Measurements from ENCODE around the gene CDC42EP4. TPM values are rescaled to one million over a fixed set of nuclear protein-coding genes. Genes with fewer than 3 reads are reported as not detected.
"Not testable (repeated sequence)": the region's sequence is repeated elsewhere in the genome, so short reads cannot be mapped to it uniquely, and the experiment has no call there.

CDC42EP4 gene
- total RNA-seq, 1 donor from 2014 or later: 33.4 TPM

DNA sequence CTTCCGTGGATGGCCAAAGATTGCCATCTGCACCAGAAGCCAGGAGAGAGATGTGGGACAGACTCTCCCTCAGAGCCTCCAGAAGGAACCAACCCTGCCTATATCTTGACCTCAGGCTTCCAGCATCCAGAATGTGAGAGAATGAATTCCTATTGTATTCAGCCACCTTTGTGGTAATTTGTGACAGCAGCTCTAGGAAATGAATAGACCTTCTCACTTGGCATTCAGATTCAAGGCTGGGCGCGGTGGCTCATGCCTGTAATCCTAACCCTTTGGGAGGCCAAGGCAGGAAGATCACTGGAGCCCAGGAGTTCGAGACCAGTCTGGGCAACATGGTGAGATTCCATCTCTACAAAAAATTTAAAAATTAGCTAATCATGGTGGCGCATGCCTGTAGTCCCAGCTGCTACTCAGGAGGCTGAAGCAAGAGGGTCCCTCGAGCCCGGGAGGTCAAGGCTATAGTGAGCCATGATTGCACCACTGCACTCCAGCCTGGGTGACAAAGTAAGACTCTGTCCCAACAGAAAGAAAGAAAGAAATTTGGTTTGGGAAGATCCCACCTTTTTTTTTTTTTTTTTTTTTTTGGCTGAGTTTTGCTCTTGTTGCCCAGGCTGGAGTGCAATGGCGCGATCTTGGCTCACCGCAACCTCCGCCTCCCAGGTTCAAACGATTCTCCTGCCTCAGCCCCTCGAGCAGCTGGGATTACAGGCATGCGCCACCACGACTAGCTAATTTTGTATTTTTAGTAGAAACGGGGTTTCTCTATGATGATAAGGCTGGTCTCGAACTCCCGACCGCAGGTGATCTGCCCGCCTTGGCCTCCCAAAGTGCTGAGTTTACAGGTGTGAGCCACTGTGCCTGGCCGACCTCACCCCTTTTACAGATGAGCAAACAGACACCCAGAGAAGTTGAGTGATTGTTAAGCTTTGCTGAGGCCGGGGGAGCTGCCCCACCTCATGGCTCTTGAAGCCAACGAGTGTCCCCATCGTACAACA, 45.9 kb downstream of the CDC42EP4 start:
- Mint-ChIP-seq H3K4me1 (peaks cover 38% of the 10 kb centered on the region), H3K27ac (ENCODE audit: unreplicated experiment) (no peak overlapping the region), H3K27me3 (ENCODE audit: low read depth) (peaks cover 40% of the 10 kb centered on the region), H3K4me3 (no peak overlapping the region), H3K36me3 (ENCODE audit: low read depth) (no peaks in the 10 kb centered on the region), H3K9me3 (no peaks in the 10 kb centered on the region)
- TF ChIP-seq, protein P1, sequence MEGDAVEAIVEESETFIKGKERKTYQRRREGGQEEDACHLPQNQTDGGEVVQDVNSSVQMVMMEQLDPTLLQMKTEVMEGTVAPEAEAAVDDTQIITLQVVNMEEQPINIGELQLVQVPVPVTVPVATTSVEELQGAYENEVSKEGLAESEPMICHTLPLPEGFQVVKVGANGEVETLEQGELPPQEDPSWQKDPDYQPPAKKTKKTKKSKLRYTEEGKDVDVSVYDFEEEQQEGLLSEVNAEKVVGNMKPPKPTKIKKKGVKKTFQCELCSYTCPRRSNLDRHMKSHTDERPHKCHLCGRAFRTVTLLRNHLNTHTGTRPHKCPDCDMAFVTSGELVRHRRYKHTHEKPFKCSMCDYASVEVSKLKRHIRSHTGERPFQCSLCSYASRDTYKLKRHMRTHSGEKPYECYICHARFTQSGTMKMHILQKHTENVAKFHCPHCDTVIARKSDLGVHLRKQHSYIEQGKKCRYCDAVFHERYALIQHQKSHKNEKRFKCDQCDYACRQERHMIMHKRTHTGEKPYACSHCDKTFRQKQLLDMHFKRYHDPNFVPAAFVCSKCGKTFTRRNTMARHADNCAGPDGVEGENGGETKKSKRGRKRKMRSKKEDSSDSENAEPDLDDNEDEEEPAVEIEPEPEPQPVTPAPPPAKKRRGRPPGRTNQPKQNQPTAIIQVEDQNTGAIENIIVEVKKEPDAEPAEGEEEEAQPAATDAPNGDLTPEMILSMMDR (conservative IDR thresholded peaks at IDR 0.05): no peak
- DNase-seq (ENCODE audit: low read depth, low spot score): no peak

DNA sequence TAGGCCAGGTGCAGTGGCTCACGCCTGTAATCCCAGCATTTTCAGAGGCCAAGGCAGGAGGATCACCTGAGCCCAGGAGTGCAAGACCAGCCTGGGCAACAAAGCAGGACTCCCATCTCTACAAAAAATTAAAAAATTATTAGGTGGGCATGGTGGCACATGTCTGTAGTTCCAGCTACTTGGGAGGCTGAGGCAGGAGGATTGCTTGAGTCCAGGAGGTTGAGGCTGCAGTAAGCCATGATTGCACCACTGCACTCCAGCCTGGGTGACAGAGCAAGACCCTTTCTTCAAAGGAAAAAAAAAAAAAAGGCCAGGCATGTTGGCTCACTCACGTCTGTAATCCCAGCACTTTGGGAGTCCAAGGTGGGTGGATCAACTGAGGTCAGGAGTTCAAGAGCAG, 47.4 kb downstream of the CDC42EP4 start:
- DNase-seq (ENCODE audit: low read depth, low spot score); H3K9me3 Mint-ChIP-seq; H3K36me3 Mint-ChIP-seq (ENCODE audit: low read depth); H3K27ac Mint-ChIP-seq (ENCODE audit: unreplicated experiment); H3K4me3 Mint-ChIP-seq: not testable (repeated sequence)
- H3K4me1 Mint-ChIP-seq: peaks cover 40% of the 10 kb centered on the region
- peaks cover 46% of the 10 kb centered on the region for H3K27me3 Mint-ChIP-seq (ENCODE audit: low read depth)

DNA sequence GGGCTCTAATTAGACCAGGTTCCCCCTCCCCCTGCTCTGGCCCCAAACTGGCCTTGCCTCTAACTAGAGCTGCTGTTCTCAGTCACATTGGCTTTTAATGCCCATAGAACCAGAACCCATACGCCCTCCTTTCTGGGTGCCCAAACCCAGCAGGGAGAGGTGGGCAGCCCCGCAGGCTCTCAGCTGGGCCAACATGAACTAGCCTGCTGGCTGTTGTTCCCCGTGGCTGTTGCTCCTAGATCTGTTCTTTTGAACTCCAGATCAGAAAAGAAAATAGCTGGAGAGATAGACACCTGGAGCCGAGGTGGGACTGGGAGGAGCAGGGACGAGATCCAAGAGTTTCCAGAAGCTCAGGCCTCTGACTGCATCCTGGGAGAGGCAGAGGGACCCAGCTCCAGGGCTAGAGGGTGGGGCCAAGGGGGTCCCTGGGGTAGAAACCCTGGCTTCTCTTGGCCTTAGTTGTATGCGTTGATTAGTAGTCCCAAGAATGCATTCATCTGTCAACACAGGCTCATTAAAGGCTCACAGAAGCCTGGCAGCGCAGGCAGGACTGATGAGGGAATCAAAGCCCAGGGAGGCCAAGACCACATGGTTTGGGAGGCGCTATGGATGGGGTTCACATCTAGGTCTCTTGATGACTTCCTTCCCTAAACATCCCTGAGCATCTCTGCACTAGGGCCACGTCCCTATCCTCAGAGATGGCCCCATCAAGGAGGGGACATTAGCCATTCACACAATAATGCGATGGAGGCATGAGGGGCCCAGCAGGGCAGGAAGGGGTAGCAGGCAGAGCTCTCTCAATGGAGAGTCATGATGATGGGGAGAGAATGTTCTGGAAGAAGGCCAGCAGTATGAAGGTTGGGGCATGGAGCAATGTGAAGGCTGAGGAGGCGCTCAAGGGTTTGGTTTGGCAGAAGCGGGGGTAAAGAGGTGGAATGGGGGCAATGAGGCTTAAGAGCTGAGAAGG, 48.8 kb downstream of the CDC42EP4 start:
- Mint-ChIP-seq H3K36me3 (ENCODE audit: low read depth) (no peaks in the 10 kb centered on the region), H3K4me3 (peak overlapping the region; percentile 28), H3K4me1 (peaks cover 38% of the 10 kb centered on the region)

DNA sequence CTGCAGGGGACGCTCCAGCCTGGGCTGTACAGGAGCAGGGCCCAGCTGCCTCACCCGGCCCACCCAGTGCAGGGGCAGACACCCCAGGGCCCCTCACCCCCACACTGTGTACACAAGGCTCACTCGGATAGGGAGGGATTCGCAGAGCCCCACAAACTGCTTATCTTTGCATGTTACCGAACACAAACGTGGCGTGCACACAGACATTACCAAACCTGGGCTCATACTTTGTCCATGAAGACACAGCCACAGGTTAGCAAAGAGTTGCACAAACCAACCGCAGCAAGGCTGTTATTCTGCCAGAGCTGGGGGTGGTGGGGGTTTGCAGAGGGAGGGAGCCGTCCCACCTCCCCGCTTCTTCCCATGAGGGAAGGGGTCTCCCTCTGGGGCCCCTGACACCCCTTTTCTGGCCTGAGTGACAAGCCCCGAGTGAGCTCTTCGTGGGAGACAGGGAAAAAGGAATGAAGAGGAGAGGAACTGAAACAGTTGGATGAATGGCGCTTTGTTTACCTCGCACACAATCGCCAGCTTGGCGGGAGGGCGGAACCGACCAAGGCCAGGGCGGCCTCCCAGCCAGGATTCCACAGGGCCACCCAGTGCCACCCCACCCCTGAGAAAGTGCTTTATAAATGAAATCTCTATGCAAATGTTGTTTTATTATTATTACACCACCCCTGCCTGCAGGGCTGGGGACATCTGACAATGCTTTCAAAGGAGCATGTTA, 49.7 kb downstream of the CDC42EP4 start:
- Mint-ChIP-seq H3K27ac (ENCODE audit: unreplicated experiment) (peak overlapping the region; percentile 95), H3K27me3 (ENCODE audit: low read depth) (peaks cover 51% of the 10 kb centered on the region), H3K4me3 (peak overlapping the region; percentile 54), H3K36me3 (ENCODE audit: low read depth) (no peaks in the 10 kb centered on the region), H3K4me1 (peaks cover 33% of the 10 kb centered on the region), H3K9me3 (no peaks in the 10 kb centered on the region)
- peak; percentile 48 for DNase-seq (ENCODE audit: low read depth, low spot score)
- TF ChIP-seq, protein P1 (conservative IDR thresholded peaks at IDR 0.05): no peak

More for the DNA sequence above, 48.8 kb downstream of the CDC42EP4 start:
- TF ChIP-seq, protein P1 (conservative IDR thresholded peaks at IDR 0.05): no peak
- peak overlapping the region; percentile 95 for H3K27ac Mint-ChIP-seq (ENCODE audit: unreplicated experiment)
- DNase-seq (ENCODE audit: low read depth, low spot score): no peak
- no peaks in the 10 kb centered on the region for H3K9me3 Mint-ChIP-seq
- H3K27me3 Mint-ChIP-seq (ENCODE audit: low read depth): peaks cover 51% of the 10 kb centered on the region

DNA sequence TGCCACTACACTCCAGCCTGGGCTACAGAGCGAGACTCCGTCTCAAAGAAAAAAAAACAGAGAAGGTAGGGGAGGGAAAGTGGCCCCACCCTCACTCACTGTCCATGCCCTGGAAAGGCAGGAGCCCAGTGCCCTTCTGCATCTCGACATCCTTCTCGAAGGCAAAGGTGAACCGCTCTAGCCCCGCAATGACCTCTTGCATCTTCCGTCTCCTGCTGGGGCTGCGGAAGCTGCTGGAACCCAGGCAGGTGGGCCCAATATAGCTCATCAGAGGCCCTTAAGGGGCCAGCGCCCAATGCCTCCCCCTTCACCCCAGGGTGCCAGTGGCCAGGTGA, 50.2 kb downstream of the CDC42EP4 start, which contains the start of gene CPSF4L:
Gene CPSF4L (minus strand): TSS at position 264 of the 335 bp plus-strand sequence. CDS start 62 bp downstream, at position 202.
- TF ChIP-seq, protein P1 (conservative IDR thresholded peaks at IDR 0.05): no peak
- no peak for DNase-seq (ENCODE audit: low read depth, low spot score)
- Mint-ChIP-seq H3K36me3 (ENCODE audit: low read depth) (no peaks in the 10 kb centered on the region), H3K27me3 (ENCODE audit: low read depth) (peaks cover 50% of the 10 kb centered on the region), H3K9me3 (no peaks in the 10 kb centered on the region), H3K27ac (ENCODE audit: unreplicated experiment) (peak within 1 kb of the TSS; percentile 95), H3K4me3 (peak within 1 kb of the TSS; percentile 54), H3K4me1 (peaks cover 30% of the 10 kb centered on the region)
